Trophoblast cell (in vitro differentiated cells and primary cell): ENCODE data around the gene PPP1R13B.

Experiments
- DNase-seq, 2 donors: peaks; one replicate each; pipeline ENCODE4 v3.0.0-alpha.2; 2016
- H2AFZ ChIP-seq: 2 replicates; pipeline ENCODE4 v1.6.1; 2013; ENCODE audit warnings: low read length, moderate library complexity, mild to moderate bottlenecking; ENCODE audit not compliant: insufficient read depth, poor library complexity
- H2AK5ac ChIP-seq: 2 replicates; pipeline ENCODE4 v1.6.1; 2013; ENCODE audit warnings: mild to moderate bottlenecking, low read length
- H2BK120ac ChIP-seq: 2 replicates; pipeline ENCODE4 v1.6.1; 2013; ENCODE audit warnings: low read length, mild to moderate bottlenecking, moderate library complexity; ENCODE audit not compliant: insufficient read depth, poor library complexity
- H2BK12ac ChIP-seq: 2 replicates; pipeline ENCODE4 v1.6.1; 2013; ENCODE audit warnings: mild to moderate bottlenecking, low read length, moderate library complexity
- H2BK5ac ChIP-seq: 2 replicates; pipeline ENCODE4 v1.6.1; 2013; ENCODE audit warnings: low read length, low read depth, moderate library complexity, mild to moderate bottlenecking; ENCODE audit not compliant: poor library complexity
- H3K14ac ChIP-seq: 2 replicates; pipeline ENCODE4 v1.6.1; 2013; ENCODE audit warnings: mild to moderate bottlenecking, low read length
- H3K18ac ChIP-seq: 2 replicates; pipeline ENCODE4 v1.6.1; 2013; ENCODE audit warnings: mild to moderate bottlenecking, low read length
- H3K23ac ChIP-seq: 2 replicates; pipeline ENCODE4 v1.6.1; 2013; ENCODE audit warnings: low read length
- H3K27ac ChIP-seq: 2 replicates; pipeline ENCODE4 v1.5.1; 2013; ENCODE audit warnings: low read depth, mild to moderate bottlenecking, inconsistent platforms, low read length, moderate library complexity
- H3K27me3 ChIP-seq: 2 replicates; pipeline ENCODE4 v1.6.1; 2013; ENCODE audit warnings: inconsistent platforms, mild to moderate bottlenecking, low read length, moderate library complexity; ENCODE audit not compliant: insufficient read depth
- H3K36me3 ChIP-seq, 2 experiments: 1 replicate in 1 of 2; 2 replicates in 1 of 2; pipeline ENCODE4 v1.6.1; 2013; ENCODE audit warnings: low read length in 2 of 2, mild to moderate bottlenecking in 2 of 2, moderate library complexity in 1 of 2; ENCODE audit not compliant: insufficient read depth in 2 of 2, control insufficient read depth in 1 of 2
- H3K4ac ChIP-seq: 2 replicates; pipeline ENCODE4 v1.6.1; 2013; ENCODE audit warnings: low read depth, mild to moderate bottlenecking, low read length, moderate library complexity
- H3K4me1 ChIP-seq, 2 experiments: 1 replicate in 1 of 2; 2 replicates in 1 of 2; pipeline ENCODE4 v1.6.1; 2013; ENCODE audit warnings: low read length in 2 of 2, mild to moderate bottlenecking in 2 of 2, moderate library complexity in 1 of 2; ENCODE audit not compliant: insufficient read depth in 2 of 2, control insufficient read depth in 1 of 2
- H3K4me2 ChIP-seq: 2 replicates; pipeline ENCODE4 v1.6.1; 2013; ENCODE audit warnings: inconsistent platforms, mild to moderate bottlenecking, low read length, moderate library complexity
- H3K4me3 ChIP-seq: 2 replicates; pipeline ENCODE4 v1.5.1; 2013; ENCODE audit warnings: mild to moderate bottlenecking, low read depth, low read length, inconsistent platforms
- H3K79me1 ChIP-seq: one replicate; pipeline ENCODE4 v1.6.1; 2013; ENCODE audit warnings: low read length
- H3K79me2 ChIP-seq: 2 replicates; pipeline ENCODE4 v1.6.1; 2013; ENCODE audit warnings: low read length, mild to moderate bottlenecking; ENCODE audit not compliant: control insufficient read depth, insufficient read depth, poor library complexity
- H3K9ac ChIP-seq: 2 replicates; pipeline ENCODE4 v1.6.1; 2013; ENCODE audit warnings: mild to moderate bottlenecking, low read length
- H3K9me3 ChIP-seq: 2 replicates; pipeline ENCODE4 v1.6.1; 2013; ENCODE audit warnings: low read depth, mild to moderate bottlenecking, control low read depth, inconsistent platforms, low read length; ENCODE audit not compliant: insufficient read depth
- H4K12ac ChIP-seq: 2 replicates; pipeline ENCODE4 v1.6.1; 2013; ENCODE audit warnings: low read depth, mild to moderate bottlenecking, low read length, moderate library complexity
- H4K8ac ChIP-seq: 2 replicates; pipeline ENCODE4 v1.6.1; 2013; ENCODE audit warnings: low read depth, mild to moderate bottlenecking, low read length, moderate library complexity
- H4K91ac ChIP-seq: one replicate; pipeline ENCODE4 v1.6.1; 2013; ENCODE audit warnings: low read depth, mild to moderate bottlenecking, low read length, moderate library complexity
- WGBS: extraction: QIAGEN DNeasy Blood & Tissue Kit; methylation state at CpG from one replicate; pipeline ENCODE4 v1.1.7; 2013; ENCODE audit warnings: missing lambda C conversion rate; ENCODE audit not compliant: insufficient read length, insufficient coverage; ENCODE audit errors: extremely low coverage; 5-methylcytosine and 5-hydroxymethylcytosine counted together

The PPP1R13B gene

GRCh38 chr14:103731916-103732867 is 115.2 kb downstream of the PPP1R13B start:
- Histone ChIP-seq H4K12ac (no peak overlapping the region), H2BK12ac (no peak overlapping the region), H3K4me1 (peaks cover 30 to 40% of the 10 kb centered on the region in 2 experiments), H2AK5ac (no peak overlapping the region), H3K18ac (no peak overlapping the region), H3K4me2 (no peak overlapping the region), H3K4ac (no peak overlapping the region), H2BK120ac (no peak overlapping the region), H3K27ac (no peak overlapping the region), H3K79me2 (peaks cover 3% of the 10 kb centered on the region), H3K36me3 (peaks cover 43 to 55% of the 10 kb centered on the region in 2 experiments), H3K4me3 (no peak overlapping the region), H2AFZ (no peak overlapping the region), H3K9me3 (peaks cover 5% of the 10 kb centered on the region), H4K8ac (no peak overlapping the region), H2BK5ac (no peak overlapping the region), H4K91ac (no peak overlapping the region), H3K23ac (no peak overlapping the region), H3K27me3 (no peaks in the 10 kb centered on the region), H3K79me1 (peaks cover 13% of the 10 kb centered on the region), H3K9ac (no peak overlapping the region), H3K14ac (no peak overlapping the region)
- WGBS = no CpG with 5 or more reads among the region's 24 CpGs
- no peak for DNase-seq

- Histone ChIP-seq H3K14ac (no peak overlapping the region), H3K36me3 (peaks cover 43 to 57% of the 10 kb centered on the region in 2 experiments), H3K4me2 (no peak overlapping the region), H2BK12ac (no peak overlapping the region), H3K4me1 (peaks cover 24 to 33% of the 10 kb centered on the region in 2 experiments), H4K12ac (no peak overlapping the region), H3K23ac (no peak overlapping the region), H2BK120ac (no peak overlapping the region), H3K27me3 (no peaks in the 10 kb centered on the region), H4K91ac (no peak overlapping the region), H3K4ac (no peak overlapping the region), H3K4me3 (no peak overlapping the region), H3K18ac (no peak overlapping the region), H3K9me3 (peaks cover 5% of the 10 kb centered on the region), H3K9ac (no peak overlapping the region), H2AK5ac (no peak overlapping the region), H2BK5ac (no peak overlapping the region), H3K27ac (no peak overlapping the region), H3K79me2 (peaks cover 3% of the 10 kb centered on the region), H2AFZ (no peak overlapping the region), H4K8ac (no peak overlapping the region), H3K79me1 (peaks cover 11% of the 10 kb centered on the region)
- WGBS = no CpG with 5 or more reads among the region's 15 CpGs
- no peak for DNase-seq
These were observed 115.9 kb downstream of the PPP1R13B start for GRCh38 chr14:103731481-103731880.

- Histone ChIP-seq H3K9me3 (peaks cover 5% of the 10 kb centered on the region), H3K79me1 (peaks cover 4% of the 10 kb centered on the region), H3K9ac (no peak overlapping the region), H3K14ac (no peak overlapping the region), H3K4ac (no peak overlapping the region), H3K4me3 (no peak overlapping the region), H4K12ac (no peak overlapping the region), H4K8ac (no peak overlapping the region), H2BK5ac (no peak overlapping the region), H2AFZ (no peak overlapping the region), H3K4me1 (peaks cover 17 to 24% of the 10 kb centered on the region in 2 experiments), H3K4me2 (no peak overlapping the region), H2AK5ac (no peak overlapping the region), H2BK12ac (no peak overlapping the region), H3K23ac (no peak overlapping the region), H3K79me2 (no peaks in the 10 kb centered on the region), H2BK120ac (no peak overlapping the region), H4K91ac (no peak overlapping the region), H3K18ac (no peak overlapping the region), H3K36me3 (peaks cover 48 to 65% of the 10 kb centered on the region in 2 experiments), H3K27me3 (no peaks in the 10 kb centered on the region), H3K27ac (no peak overlapping the region)
- WGBS = no CpG with 5 or more reads among the region's 15 CpGs
- no peak for DNase-seq
These were observed 116.8 kb downstream of the PPP1R13B start for GRCh38 chr14:103730490-103731035.

GRCh38 chr14:103729496-103730448 is 117.6 kb downstream of the PPP1R13B start:
- no CpG with 5 or more reads among the region's 24 CpGs for WGBS
- Histone ChIP-seq H2BK5ac (no peak overlapping the region), H3K18ac (no peak overlapping the region), H4K8ac (no peak overlapping the region), H3K4ac (no peak overlapping the region), H3K9me3 (peaks cover 5% of the 10 kb centered on the region), H3K36me3 (peaks cover 48 to 65% of the 10 kb centered on the region in 2 experiments), H3K79me2 (no peaks in the 10 kb centered on the region), H3K23ac (no peak overlapping the region), H4K91ac (no peak overlapping the region), H3K27me3 (no peaks in the 10 kb centered on the region), H3K79me1 (peaks cover 4% of the 10 kb centered on the region), H3K4me3 (no peak overlapping the region), H2BK120ac (no peak overlapping the region), H2BK12ac (no peak overlapping the region), H2AFZ (no peak overlapping the region), H3K14ac (no peak overlapping the region), H2AK5ac (no peak overlapping the region), H3K9ac (no peak overlapping the region), H3K4me2 (no peak overlapping the region), H3K27ac (no peak overlapping the region), H4K12ac (no peak overlapping the region), H3K4me1 (peaks cover 9 to 16% of the 10 kb centered on the region in 2 experiments)
- DNase-seq = no peak
